ENCODE results near the gene MACROH2A2.
"Not testable (repeated sequence)": the region's sequence is repeated elsewhere in the genome, so short reads cannot be mapped to it uniquely, and the experiment has no call there.

Gene MACROH2A2

GRCh38 chr10:70068925-70069324, 16.3 kb downstream of the MACROH2A2 start:
- DNase-seq: no peak

GRCh38 chr10:70069346-70069745, 16.7 kb downstream of the MACROH2A2 start:
- DNase-seq: no peak

GRCh38 chr10:70070834-70071233, 18.2 kb downstream of the MACROH2A2 start:
- DNase-seq: no peak

- no peak for DNase-seq
Measured at GRCh38 chr10:70074165-70074564, 21.5 kb downstream of the MACROH2A2 start.

- no peak for DNase-seq
Measured at GRCh38 chr10:70074971-70075370, 22.3 kb downstream of the MACROH2A2 start.

GRCh38 chr10:70078329-70078728, 25.7 kb downstream of the MACROH2A2 start:
- DNase-seq: no peak

GRCh38 chr10:70078937-70079336, 26.3 kb downstream of the MACROH2A2 start:
- DNase-seq: no peak

- not testable (repeated sequence) for DNase-seq
Measured at GRCh38 chr10:70080789-70081188, 28.1 kb downstream of the MACROH2A2 start.

GRCh38 chr10:70084189-70084588, 31.5 kb downstream of the MACROH2A2 start:
- DNase-seq: no peak

- no peak for DNase-seq
Measured at GRCh38 chr10:70085975-70086613, 33.4 kb downstream of the MACROH2A2 start.

- no peak for DNase-seq
Measured at GRCh38 chr10:70087616-70088307, 35.1 kb downstream of the MACROH2A2 start.

GRCh38 chr10:70088308-70088698, 35.7 kb downstream of the MACROH2A2 start:
- no peak for DNase-seq

GRCh38 chr10:70090013-70090412, 37.4 kb downstream of the MACROH2A2 start:
- no peak for DNase-seq

- no peak for DNase-seq
Measured at GRCh38 chr10:70090951-70091350, 38.3 kb downstream of the MACROH2A2 start.

- no peak for DNase-seq
Measured at GRCh38 chr10:70092389-70092718, 39.7 kb downstream of the MACROH2A2 start.

- no peak for DNase-seq
Measured at GRCh38 chr10:70093335-70093944, 40.8 kb downstream of the MACROH2A2 start.

GRCh38 chr10:70094250-70094649, 41.6 kb downstream of the MACROH2A2 start:
- no peak for DNase-seq

- no peak for DNase-seq
Measured at GRCh38 chr10:70096016-70096704, 43.5 kb downstream of the MACROH2A2 start.

- DNase-seq: no peak
Measured at GRCh38 chr10:70096705-70097420, 44.2 kb downstream of the MACROH2A2 start.

- DNase-seq: no peak
Measured at GRCh38 chr10:70097459-70097858, 44.8 kb downstream of the MACROH2A2 start.

- DNase-seq: no peak
Measured at GRCh38 chr10:70098271-70098670, 45.6 kb downstream of the MACROH2A2 start.

- DNase-seq: not testable (repeated sequence)
Measured at GRCh38 chr10:70101068-70101562, 48.5 kb downstream of the MACROH2A2 start.

GRCh38 chr10:70101668-70102067, 49.0 kb downstream of the MACROH2A2 start:
- DNase-seq: no peak
